NCI-H524 (cell line): Measurements from ENCODE around the gene SEMA7A.

Experiments
- DNase-seq, 2 experiments: peaks; one replicate each; lab custom pipeline; 2025; lab: John Stamatoyannopoulos, UW

SEMA7A gene

DNA sequence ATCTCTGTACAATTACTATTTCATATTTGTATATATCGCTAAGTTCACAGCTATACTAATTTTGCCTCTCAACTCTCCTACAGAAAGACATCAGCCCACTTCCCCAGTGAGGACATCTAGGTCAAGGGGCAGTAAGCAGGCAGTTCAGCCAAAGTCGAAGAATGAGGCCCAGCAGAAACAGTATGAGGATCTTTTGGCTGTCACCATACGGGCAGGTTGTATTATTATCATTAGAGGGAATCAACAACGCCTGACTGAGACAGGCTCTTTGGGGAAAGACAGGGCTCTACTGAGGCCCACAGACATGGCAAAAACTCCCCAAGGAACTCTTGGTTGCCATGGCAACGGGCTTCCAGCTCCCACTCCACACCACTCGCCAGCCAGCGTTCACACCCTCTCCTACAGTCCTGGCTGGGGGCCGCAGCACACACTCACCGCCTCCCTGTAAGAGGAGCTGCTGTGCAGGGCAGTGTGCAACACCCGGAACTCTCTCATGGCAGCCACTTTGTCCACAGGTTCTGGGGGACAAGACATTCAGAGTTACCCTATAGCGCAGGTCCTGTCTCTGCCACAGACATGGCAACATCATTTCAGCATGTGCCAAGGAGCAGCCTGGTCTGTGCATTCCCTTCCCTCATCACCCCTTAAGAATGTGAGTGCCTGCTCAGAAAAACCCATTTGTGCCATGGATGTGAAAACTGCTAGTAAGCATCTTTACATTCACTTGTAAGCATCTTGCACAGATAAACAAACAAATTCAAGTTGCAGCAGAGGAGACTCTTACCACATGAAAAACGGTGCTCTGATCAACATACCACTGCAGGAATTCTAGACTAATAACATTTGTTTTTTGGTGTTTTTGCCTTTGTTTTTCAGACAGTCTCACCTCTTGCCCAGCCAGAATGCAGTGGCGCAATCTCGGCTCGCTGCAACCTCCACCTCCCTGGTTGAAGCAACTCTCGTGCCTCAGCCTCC lies 18.4 kb upstream of the SEMA7A start:
- peak in 1 of 2 experiments; percentile 12 for DNase-seq

DNA sequence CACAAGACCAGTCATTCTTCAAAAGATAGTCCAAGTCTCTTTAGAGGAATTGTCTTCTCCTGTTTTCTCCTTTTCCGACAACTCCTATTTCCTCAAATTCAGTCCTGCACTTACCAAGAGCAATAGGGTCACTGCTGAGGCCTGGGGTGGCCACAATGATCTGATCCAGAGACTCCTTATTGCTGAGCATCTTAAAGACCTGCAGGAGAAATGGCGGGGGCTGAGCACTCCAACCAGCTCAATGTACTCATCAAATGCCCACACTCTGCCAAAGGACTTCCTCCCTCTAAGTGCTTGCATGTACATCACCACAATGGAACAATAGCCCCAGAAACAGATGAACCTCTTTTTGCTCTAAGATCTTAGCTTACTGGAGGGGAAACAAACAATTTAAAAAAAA lies 17.6 kb upstream of the SEMA7A start:
- DNase-seq: no peak

DNA sequence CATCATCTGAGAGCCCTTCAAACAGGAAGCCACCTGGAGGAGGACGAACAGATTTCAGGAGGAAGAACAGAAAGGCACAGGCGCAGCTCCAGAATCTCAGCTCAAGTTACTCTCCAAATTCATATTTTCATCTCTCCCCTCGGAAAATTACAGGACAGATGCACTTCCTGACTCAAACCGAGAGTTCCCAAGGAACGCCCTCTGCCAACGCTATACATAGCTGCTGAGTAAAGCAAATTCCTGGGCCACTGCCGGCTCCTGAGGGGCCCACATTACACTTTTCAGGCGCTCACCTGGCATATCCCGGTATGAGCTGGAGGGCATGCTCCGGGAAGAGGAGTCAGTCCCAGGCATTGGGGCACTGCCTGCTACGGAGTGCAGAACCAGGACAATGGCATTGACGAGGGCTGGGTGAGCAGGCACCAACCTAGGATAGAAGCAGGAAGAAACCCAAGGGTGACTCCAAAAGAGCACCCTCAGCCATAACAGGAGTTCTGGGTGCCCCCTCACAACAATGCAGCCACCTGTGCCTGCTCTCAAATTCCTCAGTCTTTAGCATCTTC lies 16.0 kb upstream of the SEMA7A start:
- DNase-seq: no peak

DNA sequence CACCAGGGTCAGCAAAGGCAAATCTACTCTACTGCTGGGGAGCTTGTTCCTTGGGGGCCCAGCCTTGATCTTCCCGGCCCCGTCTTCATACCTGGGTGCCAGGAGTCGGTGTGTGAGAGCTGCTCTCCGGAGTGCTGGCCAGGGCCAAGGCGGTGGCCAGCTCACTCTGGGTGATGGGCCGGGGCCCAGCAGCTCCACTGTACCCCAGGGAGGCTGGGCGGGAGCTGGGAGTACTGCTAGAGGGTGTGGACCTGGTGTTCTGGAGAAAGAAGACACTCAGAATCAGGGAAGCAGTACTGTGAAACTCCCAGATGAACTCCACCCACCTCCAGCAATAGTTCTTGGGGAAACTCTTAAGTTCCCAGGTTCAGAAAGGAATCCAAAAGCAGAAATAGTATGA lies 15.3 kb upstream of the SEMA7A start:
- no peak for DNase-seq

DNA sequence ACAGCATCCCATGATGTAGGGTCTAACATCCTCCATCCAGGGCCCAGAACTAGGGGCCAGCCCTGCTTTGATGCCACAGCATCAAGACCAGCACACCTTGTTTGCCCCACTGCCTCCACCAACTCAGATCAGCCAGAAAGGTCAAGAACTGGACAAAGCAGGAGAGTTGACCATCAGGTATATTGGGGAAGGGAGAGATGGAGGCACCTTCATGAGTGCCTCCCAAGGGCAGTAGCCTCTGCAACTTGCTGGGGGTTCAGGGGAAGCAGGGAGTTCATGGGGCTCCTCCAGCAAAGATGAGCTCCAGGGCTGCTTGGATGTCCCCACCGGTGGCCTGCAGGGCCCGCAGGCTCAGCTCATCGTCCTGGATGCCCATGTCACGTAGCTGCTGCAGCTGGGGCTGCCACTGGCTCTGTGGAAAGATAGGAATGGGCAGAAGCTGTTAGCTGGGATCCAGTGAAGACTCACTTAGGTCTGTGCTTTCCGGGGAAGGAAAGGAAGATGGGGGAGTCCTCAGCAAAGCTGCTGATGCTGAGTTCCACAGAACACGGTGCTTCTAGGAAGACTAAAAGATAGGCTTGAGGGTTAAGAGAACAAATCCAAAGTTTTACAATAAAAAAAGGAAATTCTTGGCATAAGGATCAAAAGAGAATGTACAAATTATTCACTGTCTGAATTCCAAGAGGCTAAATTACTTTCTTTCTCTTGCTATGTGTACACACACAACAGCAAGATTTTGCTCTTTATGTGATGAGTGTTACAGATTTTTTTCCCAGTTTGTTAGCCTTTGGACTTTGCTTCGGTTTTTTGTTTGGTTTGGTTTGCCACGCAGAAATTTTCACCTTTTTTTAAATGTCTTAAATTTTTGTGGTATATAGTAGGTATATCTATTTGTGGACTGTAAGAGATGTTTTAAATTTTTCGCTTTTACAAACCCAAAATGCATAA lies 12.3 kb upstream of the SEMA7A start:
- DNase-seq: no peak

DNA sequence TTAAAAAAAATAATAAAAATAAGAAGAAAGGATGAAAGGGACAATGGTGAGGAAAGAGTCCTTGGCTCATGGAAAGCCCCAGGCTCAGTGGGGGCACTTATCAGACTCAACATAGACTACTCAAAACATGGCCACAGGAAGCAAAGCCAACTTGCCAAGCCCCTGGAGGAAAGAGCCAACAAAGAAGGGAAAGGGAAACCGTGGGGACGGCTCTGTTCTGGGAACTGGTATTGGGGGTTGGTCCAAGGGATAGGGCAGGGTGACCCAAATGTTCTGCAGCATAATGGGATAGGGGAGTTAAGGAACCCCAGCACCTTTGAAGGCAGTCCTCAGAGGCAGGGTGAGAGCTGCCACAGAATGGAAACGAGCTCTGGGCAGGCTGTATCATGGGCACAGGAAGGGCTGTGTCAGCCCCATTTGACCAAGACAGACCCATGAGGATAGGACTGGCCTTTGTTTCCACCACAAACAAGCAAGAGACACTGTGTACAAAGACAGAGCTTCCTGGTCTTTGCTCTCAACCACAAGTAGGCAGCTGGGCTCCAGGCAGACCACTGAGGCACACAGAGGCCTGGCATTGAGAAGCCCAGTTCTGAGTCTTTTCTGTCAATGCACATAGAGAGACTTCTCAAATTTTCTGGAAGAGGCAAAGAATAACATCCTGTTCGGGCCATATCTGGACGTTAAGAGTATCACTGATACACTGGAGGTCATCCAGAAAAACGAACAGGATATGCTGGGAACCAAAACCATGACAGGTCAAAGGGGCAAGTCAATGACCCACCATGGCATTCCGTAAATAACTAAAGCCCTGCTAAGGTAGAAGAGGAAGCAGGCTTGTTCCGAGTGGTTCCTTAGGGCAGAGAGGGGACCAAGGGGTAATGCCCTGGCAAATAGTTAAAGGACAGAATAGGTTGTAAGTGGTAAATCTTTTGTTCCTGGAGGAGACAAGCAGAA lies 10.6 kb upstream of the SEMA7A start:
- no peak for DNase-seq

DNA sequence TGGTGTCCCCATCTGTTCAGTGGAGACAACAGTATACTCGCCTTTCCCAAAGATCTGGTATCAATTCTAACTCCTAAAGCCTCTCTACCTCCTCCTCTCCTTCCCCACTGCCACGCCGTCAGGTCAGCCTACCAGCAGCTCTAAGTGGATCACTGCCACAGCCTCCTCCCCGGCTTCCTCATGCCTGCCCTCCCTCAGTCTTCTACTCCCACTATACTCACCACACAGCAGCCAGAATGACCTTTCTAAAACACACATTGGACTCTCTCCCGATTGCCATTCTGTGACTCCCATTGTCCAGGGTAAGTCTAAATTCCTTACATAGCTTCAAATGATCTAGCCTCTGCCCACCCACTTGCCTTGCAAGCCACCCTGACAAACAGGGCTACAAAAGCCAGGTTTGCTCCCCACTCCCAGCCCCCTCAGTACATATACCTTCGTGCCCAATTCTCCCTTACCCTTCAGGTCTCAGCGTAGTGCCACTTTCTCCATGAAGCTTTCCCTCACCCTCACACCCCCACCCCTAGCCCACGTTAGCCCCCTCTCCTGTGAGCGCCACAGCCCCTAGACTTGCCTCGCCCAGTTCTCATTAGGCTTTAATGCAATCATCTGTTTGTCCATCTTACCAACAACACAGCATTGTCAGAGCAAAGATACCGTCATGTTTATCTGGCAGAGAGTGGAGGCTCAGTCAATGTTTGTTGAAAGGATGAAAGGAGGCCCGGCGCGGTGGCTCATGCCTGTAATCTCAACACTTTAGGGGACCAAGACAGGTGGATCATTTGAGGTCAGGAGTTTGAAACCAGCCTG lies 9.5 kb upstream of the SEMA7A start:
- DNase-seq: no peak

DNA sequence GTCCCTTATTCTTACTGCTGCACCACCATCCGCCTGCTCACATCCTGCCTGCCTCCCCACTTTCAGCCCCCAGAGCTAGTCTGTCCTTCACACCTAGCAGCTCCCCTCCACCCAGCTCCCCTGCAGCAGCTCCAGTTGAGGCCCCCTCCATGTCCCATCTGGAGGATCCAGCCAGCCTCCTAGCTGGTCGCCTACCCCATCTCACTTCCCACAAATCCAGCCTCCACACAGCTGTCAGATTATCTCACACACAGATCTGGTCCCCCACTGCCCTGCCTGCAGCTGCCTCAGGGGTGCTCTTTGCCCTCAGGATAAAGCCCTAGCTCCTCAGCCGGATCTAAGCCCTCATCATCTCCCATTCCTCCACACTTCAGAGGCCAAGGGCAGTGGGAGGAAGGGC lies 8.8 kb upstream of the SEMA7A start:
- DNase-seq: peak; percentile 22 to 60

DNA sequence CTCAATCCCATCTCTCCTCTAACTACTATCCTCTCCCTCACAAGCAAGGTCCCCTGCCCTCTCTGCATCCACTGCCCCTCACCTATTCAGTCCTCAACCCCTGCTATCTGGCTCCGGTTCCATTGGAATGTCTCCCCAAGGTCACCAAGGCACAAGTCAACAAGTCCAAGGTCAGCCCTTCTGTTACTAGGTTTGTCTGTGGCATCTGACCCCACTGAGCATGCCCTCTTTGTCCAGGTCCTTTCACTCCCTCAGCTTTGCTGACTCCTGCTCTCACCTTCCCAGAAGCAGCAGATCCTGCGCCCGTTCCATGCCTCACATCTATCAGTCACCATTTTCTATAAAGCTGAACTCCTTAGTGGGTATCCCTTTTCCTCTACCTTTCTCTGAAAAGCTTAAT lies 8.3 kb upstream of the SEMA7A start:
- DNase-seq: no peak

DNA sequence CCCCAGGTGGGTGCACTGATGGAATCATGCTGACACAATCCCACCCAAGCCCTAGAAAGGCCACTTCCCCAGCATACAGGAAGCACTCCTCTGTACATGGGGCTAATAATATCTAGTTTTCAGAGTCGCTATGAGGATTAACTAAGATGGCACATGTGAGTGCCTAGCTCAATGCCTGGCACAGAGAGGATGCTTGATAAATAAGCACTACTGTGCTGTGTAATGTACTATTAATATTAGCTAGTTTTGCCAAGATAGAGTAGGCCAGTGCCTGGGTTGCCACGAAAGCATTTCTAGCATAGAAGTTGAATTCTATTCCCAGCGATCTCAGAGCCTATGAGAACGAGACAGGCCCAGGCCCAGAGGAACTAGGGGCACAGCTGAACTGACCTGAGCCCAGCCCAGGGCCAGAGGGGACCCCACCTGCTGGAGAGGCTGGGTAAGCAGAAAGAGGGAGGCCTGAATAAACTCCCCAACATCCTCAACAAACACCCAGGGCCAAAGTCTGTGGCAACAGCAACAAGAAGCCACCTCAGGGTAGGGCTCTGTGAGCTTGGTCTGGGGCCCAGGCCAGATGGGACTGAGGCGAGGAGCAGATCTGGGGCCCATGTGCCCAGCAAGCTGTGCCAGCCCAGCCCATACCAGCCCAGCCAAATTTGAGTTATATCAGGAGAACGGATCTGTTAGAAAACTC lies 7.6 kb upstream of the SEMA7A start:
- DNase-seq: no peak

DNA sequence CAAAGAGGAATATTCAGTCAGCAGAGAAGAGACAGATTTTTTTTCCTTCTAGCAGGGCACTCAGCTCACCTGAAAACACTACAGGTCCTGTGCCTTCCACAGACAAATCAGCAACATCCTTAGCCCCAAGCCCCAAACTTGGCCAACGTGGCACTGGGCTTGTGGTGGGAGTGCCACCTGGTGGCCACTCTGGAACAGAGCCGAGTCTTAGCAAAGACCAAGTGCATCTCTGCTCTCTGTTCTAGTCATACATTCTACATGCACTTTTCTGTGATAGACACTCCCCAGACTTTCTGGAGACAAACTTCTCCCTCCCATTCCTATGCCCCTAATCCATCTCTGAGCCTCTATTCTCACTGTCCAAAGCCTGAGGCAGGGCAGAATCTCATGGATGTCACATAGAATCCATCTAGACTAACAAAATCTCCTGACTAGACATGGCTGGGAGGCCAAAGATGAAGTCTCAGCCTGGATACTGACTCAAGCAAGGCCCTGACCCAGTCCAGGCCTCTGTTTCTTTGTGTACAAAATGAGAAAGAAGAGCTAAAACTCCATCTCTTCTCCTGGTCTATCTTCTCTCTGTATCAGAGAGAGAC lies 5.1 kb upstream of the SEMA7A start:
- peak; percentile 30 to 78 for DNase-seq

DNA sequence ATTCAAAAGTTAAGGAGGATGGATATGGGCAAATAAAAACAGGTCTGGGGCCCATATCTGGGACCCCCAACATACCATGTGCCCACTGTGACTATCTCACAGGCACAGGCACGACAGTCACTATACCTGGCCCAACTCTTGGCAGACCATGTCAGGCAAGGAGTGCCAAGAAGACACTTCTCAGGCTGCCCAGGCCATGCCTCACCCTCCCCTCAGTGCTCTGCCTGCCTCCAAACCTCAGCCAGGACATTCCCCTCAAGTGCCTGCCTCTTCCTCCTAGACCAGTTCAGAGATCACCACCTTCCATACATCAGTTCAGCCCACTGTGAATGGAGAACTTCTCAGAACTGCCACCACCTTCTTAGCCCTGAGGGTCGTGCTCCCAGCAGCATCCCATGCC lies 4.4 kb upstream of the SEMA7A start:
- no peak for DNase-seq

DNA sequence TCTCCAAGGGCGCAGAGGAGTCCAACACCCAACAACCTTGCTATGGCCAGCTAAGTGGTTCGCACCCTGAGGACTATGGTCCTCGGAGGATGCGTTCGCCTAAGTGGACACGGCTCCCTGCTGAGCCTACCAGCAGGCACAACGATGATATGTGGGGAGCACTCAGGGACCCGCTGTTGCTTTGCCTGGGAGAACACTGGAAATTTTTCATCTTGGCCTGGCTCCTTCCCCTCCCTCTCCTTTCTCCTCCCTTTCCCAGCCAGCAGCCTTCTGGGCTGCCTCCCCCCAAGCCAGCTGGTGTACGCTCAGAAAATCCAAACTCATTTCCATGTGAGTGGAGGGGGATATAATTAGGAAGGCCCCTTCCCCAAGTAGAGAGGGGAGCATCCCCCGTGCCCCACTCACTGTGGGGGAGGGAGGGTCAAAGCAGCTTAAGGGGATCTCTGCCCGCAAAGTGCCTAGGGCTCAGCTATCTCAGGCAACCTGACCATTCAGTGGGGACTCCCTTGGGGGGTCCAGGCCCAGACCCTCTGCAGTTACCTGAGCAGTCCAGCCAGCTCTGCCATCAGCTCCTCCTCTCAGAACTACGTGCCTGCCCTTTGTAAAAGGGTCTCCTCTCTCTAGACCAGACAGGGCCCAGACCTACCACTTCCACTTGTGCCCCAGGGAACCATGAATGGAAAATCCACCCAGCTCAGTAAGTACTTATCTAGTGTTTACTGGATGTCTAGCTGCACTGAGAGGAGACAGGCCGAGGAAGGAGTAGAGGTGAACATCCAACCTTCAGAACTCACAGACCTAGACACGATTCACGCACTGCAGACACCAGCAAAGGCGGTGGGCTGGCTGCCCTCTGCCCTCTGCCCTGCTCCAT lies 742 bp upstream of the SEMA7A start:
- peak; percentile 34 to 55 for DNase-seq

DNA sequence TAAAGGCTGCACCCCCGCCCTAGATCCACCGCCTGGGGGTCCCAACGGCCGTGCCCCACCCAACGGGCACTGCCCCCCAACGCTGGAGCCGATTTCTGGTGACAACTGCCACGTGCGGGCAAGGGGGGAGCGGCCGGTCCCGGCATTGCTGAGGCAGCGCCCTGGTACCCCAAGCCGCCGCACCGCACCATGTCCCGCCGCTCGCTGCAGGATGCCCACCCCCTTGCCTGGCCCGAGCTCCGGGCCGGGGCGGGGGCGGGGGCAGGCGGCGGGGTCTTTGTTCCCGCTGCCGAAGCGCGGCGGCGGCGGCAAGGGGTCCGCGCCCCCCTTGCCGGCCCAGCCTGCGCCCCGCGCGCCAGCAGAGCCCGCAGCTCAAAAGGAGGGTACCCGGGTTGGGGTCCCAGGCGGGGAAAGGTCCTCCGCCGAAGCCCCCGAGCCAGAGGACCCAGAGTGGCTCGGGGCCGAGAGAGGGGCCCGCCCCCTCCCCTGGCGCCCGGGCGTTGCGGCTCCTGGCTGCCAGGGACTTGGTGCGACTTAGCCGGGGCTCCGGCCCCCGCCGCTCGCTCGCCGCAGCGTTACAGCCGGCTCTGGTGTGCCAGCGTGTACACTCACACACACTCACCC lies 678 bp downstream of the SEMA7A start:
- no peak for DNase-seq

DNA sequence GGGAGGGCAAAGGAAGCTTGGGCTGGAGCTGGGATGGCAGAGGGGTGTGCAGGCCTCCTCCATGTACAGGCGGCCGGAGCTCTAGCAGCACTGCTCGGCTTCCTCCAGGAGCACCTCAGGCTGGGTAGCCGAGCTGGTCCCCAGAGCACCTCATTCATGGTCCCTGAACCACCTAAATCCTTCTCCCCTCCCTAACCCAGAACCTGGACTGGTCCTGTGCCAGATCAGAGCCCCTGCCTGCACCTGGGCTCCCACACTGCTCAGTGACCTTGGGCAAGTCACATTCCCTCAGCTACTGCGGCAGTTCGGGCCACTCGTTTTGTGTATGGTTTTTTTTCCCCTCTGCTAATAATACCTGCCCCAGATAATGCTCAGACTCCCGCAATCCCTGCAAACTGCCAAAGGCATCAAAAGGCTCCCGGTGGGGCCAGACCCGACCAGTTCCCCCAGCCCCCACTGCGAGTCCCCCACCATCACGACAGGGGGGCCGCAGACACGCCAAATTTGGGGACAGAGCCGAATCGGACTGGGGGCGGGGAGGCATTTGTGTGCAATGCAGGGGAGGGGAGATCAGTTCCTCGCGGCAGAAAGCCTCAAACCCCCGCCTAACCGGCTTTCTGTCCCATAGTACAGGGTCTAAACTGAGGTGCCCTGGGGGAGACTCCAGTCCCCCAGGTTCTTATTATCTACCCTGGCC lies 1.3 kb downstream of the SEMA7A start:
- DNase-seq: no peak

DNA sequence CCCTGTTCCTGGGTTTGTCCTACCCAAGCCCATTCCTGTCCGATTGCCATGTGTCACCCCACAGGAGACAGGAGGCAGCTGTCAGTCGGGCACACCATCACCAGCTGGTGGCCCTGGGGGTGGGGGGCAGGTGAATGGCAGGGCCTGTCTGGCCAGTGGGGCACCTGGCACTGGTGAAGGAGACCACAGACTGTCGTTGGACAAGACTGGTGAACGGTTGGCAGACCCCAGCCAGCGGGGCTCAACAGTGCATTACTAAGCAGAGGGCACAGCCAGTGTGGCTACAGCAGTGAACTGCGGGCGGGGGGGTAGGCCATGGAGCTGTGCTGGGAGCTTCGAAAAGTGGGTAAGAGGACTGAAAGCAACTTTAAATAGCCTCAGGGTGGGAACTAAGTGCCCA lies 2.1 kb downstream of the SEMA7A start:
- DNase-seq: peak in 1 of 2 experiments; percentile 46

DNA sequence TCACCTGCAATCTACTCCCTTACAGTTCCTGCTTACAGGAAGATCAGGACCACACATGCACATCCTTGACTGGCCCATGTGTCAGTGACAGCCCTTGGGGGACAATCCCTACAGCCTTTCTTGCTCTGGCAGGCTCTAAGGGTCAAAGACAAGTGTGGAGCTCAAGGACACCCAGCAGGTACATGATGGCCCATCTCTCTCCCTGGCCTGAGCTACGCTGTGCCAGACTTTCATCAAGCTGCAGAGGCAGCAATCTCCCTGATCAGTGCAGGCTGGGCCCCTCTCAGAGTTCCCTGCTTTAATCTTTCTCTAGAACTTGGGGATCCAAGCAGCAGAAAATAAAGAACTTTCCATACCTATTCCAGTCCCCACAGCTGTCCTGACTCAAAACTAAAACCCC lies 2.6 kb downstream of the SEMA7A start:
- DNase-seq: no peak
